Limb (tissue), 2 donors: ENCODE measurements around the gene IL3RA.
"Not testable (repeated sequence)": the region's sequence is repeated elsewhere in the genome, so short reads cannot be mapped to it uniquely, and the experiment has no call there.

Experiments
- DNase-seq, 2 donors: peaks; one replicate each; pipeline ENCODE4 v3.0.0-alpha.2; 2016; ENCODE audit errors: extremely low spot score in 2 of 2

Gene IL3RA

GRCh38 chrX:1423215-1423614 lies 86.6 kb downstream of the IL3RA start:
- DNase-seq, result no peak

- no peak for DNase-seq
These were observed 87.7 kb downstream of the IL3RA start for GRCh38 chrX:1424147-1424851.

DNA sequence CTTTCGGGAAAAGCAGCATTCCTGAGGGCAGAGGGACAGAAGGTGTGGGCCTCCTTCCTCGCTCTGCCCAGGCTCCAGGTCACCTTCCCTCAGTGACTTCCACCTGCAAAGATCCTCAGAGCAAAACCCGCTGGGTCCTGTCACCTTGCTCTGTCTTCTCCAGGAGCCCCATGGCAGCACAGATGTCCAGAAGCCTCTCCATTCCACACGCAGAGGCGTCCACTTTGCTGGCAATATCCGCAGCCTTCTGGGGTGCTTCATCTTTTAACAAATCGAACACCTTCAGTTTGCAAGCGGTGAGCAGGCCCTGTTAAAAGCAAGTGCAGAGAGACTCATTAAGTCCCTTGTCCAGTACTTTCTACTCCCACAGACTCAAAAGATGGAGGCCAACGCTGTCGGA lies 88.8 kb downstream of the IL3RA start:
- no peak for DNase-seq

DNA sequence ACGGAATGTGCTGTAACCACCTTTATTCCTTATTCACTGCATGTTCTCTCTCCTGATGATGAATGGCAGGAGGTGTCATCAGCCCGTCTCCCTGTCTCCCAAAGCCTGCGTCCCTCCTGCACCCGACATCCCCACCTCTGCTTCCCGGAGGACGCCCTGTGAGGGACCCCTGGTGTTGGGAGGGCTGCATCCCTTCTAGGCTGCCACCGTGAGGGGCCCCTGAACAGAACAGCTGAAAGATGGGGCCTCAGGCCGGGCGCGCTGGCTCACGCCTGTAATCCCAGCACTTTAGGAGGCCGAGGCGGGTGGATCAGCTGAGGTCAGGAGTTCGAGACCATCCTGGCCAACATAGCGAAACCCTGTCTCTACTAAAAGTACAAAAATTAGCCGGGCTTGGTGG lies 89.7 kb downstream of the IL3RA start:
- DNase-seq, result not testable (repeated sequence)

GRCh38 chrX:1427756-1428155 lies 91.2 kb downstream of the IL3RA start:
- DNase-seq, result no peak

- no peak for DNase-seq
These were observed 93.9 kb downstream of the IL3RA start for GRCh38 chrX:1430451-1430850.
